GM21360 (cell line): ENCODE results near the gene NFKBIB.
"Not testable (repeated sequence)": the region's sequence is repeated elsewhere in the genome, so short reads cannot be mapped to it uniquely, and the experiment has no call there.

Experiments
- ATAC-seq: cut with Tn5 transposase; IDR thresholded peaks from one replicate; pipeline ENCODE4 v1.9.1; 2021; ENCODE audit warnings: mild to moderate bottlenecking, moderate library complexity; ENCODE audit not compliant: unreplicated experiment

NFKBIB gene

DNA sequence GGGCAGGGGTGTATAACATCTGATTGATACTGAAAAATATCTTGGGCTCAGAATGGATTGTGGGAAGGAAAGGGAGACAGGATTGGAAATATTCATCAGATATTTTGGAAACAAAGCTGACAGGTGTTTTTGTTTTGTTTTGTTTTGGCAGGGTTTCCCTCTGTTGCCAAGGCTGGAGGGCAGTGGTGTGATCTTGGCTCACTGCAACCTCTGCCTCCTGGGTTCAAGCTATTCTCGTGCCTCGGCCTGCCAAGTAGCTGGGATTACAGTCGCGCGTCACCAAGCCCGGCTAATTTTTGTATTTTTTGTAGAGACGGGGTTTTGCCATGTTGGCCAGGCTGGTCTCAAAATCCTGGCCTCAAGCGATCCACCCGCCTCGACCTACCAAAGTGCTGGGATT lies 26.4 kb upstream of the NFKBIB start:
- not testable (repeated sequence) for ATAC-seq

DNA sequence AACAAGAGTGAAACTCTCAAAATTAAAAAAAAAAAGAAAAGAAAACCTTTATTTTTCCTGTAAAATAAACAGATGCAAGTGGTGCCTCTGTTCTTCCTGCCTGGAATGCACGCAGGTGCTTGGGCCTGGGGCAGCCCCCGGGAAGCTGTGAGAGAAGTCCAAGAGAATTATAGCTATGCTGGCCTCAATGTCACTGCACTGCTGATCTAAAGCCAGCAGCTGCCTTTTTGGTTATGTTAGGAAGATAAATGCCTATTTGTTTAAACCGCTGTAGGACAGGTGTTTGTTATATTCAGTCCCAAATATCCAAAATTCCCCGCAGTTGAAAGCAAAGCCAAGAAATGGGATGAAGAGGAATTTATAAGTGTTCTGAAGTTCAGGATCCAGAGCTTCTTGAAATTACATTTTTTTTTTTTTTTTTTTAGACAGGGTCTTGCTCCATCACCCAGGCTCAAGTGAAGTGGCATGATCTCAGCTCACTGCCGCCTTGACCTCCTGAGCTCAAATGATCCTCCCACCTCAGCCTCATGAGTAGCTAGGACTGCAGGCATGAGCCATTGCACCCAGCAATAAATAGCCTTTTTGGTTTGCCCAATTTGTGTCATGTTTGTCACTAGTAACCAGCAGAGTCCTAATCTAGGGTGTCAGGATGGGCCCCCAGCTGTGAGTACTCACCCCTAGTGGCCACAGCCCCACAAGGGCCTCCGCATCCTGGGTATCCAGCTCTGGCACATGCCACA lies 23.9 kb upstream of the NFKBIB start:
- no peak for ATAC-seq

DNA sequence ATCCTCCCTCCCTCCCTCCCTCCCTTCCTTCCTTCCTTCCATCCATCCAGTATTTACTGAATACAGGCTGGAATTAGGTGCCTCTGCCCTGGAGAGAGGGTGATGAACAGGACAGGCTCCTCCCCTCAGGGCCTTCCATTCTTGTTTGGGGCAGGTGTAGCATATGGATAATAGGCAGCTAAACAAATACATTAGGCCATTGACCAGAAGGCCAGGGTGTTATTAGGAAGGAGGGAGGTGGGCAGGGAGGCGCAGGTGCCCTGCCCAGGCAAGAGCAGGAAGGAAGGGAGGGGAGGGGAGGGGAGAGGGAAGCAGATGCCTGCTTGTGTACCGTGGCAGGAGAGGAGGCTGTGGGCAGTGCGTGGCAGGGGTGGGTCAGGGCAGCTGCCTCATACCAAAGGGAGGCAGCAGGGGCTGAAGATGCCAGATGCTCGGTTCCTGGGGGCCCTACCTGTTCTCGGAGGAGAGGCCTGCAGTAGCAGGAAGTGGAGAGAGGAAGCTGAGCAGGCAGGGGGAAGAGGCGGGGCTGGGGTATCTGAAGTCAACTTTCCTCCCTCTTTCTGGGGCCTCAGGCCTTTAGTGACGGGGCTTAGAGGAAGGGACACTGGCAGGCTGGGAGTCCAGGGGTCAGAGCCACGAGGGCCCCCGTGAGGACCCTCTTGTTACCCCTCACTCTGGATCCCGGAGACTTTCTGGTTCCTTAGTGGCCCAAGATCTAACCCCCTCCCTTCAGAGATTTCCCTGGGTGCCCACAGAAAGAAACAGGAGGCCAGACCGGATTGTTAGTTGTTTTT lies 21.8 kb upstream of the NFKBIB start, which contains the start of gene RINL:
Gene RINL, minus strand, starts transcription at position 495 of the 794 bp plus-strand sequence. CDS start 1,533 bp downstream, outside the sequence.
- no peak for ATAC-seq

DNA sequence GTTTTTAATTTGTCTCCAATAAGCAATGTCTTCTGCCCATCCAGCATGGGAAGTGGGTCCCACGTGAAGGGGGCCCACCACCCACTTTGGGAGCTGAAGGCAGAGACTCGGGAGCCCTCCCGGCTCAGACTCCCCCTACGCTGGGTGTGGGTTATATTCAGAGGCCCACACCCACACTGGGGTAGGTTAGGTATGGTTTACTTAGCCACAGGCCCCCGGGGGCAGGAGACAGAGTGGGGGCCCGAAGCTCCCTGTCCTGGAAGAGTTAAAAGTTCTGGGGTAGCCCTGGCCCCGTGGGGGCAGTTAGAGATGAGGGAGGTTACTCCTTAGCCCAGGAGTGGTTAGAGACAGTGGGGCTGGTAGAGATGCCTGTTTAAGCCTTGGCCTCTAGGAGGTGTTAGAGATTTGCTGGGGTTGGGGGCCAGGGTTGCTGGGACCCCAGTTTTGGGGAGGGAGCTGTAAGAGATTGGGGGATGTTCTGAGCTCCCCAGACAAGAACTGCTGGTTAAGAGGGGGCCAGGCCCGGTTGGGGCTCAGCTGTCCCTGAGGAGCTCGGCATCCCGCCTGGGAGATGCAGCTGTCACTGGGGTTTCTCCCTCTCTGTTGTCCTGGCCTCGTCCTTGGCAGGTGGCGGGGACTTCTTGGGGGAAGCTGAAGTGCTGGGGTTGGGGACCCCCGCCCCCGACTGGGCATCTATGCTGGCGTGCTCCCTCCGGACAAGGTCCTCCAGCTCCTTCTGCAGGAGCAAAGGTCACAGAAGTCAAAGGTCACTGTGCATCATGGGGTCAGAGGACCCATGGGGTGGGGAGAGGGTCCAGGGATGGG lies 21.0 kb upstream of the NFKBIB start:
- ATAC-seq: no peak

DNA sequence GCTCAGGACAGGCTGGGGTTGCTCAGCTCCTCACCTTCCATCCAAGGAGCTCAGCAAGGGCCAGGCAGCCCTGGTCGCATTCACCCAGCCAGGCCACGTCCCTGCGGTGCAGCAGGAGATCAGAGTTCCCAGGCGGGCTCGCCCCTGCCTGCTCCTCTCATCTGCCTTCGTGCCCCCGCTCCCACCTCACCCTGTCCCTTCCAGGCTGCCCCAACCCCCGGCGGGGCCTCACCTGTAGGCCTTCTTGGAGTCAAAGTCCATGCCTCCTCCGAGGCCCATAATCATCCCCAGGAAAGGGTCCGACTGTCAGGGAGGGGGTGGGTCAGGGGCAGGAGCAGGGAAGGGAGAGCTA lies 20.4 kb upstream of the NFKBIB start:
- ATAC-seq: no peak

DNA sequence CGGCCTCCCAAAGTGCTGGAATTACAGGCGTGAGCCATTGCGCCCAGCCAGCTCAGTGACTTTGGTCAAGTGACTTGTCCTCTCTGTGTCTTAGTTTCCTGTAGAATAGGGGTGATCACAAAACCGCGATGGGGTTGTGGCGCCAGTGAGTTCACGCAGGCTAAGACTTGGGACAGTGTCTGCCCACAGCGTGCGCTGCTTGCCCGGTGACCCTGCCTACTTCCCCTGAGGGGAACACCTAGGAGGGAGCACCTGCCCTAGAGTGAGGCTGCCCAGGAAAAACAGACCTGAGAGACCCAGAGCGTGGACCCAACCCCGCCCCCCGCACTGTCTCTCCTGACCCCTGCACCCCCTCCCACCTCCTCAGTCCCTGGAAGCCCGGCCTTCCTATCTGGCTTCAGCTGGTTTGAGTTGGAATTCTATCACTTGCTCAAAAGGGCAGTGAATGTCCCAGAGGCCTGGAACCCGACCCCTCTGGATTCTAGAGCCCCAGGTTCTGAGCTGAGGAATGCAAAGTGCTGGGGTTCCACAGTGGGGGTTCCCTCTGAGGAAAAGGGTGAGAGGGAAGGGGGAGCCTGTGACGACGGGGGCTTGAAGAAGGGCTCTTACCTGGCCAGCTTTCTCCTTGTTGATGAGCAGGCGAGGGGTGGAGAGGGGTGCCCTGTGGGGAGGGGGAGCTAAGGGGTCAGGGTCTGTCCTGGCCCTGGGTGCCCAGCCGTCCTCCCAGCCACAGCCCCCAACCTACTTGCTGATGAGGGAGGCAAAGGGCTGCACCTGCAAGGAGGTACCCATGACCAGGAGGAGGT lies 19.5 kb upstream of the NFKBIB start:
- no peak for ATAC-seq

DNA sequence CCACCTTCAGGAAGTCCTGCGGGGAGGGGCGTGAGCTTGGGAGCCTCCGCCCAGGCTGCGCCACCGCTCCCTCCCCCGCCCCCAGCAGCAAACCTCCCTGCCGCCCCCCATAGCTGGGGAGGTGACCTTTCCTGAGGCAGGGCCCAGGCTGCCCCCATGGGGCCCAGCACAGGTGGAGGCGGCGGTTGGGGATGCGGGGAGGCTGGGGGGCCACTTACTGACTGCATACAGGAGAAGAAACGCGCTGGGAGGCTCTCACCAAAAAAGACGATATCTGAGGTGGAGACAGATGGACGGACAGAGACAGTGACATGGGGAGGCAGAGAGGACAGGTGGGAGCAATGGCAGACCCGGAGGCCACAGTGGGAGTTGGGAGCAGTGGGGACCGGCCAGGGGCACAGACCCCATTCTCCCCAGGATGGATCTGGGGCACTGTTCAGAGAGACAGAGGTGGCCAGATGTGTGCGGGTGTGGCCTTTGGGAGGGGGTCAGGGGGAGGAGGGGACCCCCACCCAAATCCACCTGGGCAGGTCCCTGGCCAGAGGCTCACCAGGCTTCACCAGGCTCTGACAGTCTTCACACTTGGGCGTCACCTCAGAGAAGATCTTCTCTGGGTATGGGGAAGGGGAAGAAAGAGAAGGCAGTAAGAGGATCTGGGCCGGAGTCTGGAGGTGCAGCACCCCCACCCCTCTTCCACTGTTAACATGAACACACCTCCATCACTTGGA lies 18.7 kb upstream of the NFKBIB start:
- ATAC-seq: no peak

DNA sequence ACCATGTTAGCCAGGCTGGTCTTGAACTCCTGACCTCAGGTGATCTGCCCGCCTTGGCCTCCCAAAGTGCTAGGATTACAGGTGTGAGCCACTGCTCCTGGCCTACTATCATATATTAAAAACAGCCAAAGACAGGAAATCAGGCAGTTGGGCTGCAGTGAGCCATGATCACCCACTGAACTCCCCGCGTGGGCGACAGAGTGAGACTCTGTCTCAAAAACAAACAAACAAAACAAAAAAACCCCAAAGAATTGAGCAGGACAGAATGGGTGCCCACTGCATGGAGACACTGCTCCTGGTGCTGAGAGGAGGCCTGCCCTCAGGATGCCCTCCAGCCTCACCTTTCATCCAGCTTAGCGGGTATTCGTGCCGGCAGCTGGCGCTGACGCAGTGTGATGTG lies 16.5 kb upstream of the NFKBIB start:
- no peak for ATAC-seq

DNA sequence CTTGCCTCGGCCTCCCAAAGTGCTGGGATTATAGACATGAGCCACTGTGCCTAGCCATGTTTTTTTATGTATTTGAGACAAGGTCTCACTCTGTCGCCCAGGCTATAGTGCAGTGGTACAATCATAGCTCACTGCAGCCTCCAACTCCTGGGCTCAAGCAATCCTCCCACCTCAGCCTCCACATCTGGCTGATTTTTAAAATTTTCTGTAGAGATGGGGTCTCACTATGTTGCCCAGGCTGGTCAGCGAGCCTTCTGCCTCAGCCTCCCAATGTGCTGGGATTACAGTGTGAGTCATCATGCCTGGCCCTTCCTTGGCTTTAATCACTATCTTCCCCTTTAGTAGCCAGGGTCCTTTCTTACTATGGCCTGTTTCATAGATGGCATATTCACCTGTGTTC lies 15.1 kb upstream of the NFKBIB start:
- not testable (repeated sequence) for ATAC-seq

DNA sequence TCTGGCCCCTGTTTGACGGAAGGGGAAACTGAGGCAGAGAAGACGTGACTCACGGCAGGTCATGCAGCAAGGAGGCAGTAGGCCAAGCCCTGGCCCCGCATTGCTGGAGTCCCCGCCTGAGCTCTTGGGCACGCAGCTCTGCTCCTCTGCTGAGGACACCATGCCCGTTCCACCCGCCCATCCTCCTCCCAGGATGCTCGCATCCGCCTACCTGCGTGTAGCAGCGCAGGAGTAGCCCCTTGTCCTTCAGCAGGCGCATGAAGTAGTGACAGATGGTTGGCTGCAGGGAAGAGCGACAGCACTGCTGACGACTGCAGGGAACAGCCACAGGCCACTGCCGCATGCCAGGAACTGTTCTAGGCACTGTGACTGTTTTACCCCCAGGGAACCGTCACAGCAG lies 10.9 kb upstream of the NFKBIB start:
- ATAC-seq: no peak

DNA sequence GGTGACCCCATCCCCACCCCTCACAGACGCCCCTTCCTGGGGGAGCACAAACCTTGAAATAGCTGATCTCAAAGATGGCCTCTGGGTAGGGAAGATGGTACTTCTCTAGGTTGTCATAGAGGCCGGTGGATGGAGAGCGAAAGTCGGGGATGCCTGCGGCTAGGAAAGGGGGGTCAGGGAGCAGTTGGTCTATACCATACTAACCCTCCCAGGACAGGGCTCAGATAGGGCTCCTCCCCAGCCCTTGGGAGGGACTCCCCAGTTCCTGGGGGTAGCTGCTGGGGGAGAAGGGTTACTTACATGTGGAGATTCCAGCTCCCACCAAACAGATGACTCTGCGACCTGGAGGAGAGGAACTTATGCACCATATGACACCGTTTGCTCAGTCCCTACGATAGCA lies 10.0 kb upstream of the NFKBIB start:
- no peak for ATAC-seq

DNA sequence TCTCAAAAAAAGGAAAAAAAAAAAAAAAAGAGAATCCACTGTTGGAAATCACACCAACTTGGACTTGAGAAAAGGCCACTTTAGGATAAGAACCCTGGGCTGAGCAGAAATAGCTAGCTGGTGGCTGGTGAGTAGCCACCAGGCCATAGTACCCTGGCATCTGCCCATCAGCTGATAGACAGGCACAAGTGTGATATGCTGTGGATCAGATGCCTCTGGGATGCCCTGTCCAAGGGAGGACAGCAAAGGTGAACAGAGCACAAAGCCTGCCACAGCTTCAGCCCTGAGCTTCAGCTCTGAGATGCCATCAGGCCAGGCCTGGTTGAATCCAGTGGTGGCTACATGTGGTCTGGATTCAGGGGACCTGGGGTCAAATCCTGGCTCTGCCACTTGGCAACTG lies 9.1 kb upstream of the NFKBIB start:
- no peak for ATAC-seq

DNA sequence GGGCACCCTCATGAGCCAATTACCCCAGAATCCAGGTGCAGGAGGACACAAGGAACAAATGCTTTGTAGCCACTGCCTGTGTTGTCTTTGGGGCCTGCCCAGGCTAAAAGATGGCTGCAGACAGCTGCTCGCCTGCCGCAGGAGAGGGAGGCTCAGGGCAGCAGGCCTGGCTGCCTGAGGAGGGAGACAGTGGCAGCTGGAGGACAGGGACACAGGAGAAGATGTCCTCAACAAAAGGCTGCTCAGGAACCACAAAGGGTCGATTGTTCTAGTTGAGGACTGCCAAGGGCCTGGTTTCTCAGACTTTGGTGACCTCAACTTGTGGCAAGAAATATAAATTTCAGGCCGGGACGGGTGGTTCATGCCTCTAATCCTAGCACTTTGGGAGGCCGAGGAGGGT lies 8.0 kb upstream of the NFKBIB start:
- no peak for ATAC-seq

DNA sequence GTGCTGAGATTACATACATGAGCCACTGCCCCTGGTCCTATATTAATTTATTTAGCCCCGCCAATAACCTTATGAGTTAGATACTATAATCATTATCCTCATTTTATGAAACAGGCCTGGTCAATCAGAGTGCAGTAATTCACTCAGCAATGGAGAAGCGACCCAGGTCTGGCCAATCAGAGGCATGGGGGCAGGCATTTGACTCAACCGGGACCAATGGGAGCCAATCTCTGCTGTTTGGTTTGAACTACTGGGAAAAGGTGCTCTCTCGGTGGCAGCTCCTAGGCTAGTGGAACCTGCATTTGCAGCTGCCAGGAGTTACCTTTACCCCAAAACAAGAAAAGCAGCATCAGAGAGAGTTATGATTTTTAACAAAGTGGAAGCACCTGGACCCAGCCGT lies 6.9 kb upstream of the NFKBIB start:
- no peak for ATAC-seq

DNA sequence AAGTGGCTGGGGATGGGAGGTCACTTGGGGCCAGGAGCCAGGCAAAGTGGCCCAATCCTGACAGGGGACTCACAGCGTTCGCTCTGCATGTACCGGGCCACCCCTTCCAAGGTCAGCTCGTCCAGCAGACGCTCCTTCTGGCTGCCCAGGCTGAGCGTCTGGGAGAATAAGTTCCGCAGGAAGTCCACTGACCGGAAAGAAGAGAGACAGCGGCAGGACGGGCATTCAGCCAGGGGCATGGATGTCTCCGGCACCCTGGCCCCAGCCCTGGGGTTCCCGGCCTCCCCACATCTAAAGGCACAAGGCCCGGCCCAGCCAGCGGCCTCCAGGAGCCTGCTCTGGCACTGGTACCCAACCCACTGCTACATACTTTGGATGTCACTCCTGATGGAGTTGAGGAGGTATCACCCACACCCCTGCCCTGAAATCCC lies 6.4 kb upstream of the NFKBIB start:
- no peak for ATAC-seq

DNA sequence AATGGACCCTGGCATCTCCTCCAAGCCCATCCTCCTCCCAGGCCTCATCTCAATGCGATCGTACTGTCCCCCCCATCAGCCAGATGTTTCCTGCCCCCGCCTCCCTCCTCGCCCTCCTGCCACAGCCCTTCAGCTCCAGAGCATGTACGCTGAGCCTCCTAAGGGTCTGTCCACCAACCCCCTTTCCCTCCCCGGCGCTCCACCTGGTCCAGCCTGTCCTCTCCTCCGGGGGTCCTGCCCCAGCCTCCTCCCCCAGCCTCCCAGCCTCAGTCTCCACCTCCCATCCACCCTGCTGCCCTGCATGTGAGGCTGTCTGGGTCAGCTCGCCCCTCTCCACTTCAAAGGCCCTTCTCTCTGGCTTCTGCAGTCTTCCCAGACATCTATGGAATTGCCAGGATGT lies 4.8 kb upstream of the NFKBIB start:
- ATAC-seq: no peak

DNA sequence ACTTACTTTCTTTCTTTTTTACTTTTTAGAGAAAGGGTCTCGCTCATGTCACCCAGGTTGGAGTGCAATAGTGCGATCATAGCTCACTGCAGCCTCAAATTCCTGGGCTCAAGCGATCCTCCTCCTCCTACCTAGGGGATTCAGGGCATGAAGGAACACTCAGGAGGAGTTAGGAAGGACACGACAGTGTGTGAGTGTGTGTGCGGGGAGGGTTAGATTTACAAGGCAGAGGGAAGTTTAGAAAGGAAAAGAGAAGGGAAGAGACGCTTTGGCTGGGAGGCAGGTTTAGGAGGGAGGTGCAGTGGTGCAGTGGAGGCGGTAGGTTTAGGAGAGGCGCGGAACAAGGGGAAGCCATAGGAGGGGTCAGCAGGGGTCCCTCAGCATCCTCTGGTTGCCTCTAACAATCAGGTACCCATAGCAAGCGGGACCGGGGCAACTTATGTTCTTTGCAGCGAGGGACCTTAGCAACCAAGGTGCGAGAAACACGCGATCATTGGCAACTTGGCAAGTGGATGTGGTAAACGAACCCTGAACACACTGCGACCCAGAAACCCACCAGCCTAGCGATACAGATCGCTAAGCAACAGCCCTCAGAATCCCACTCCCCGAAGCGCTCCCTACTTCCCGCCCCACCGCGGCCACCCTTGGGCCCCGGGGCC lies 852 bp upstream of the NFKBIB start:
- ATAC-seq: no peak

DNA sequence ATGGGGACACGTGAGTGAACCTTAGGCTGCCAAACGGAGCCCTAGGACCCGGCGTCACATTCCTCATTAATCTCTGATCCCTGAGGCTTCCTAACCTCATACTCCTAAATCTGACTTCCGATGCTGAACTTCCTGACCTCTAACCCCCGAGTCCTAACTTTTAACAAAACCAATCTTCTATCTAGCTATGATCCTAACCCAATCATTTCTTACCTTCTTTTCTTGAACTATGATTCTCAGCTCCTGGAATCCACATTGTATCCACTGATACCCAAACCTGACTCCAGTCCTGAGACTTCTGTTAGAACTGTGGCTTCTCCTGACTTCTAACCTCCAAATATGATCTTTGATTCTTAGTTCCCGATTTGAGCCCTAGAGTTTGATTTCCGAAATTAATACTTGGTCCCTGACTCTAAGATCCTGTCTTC lies 447 bp downstream of the NFKBIB start:
- ATAC-seq: no peak

DNA sequence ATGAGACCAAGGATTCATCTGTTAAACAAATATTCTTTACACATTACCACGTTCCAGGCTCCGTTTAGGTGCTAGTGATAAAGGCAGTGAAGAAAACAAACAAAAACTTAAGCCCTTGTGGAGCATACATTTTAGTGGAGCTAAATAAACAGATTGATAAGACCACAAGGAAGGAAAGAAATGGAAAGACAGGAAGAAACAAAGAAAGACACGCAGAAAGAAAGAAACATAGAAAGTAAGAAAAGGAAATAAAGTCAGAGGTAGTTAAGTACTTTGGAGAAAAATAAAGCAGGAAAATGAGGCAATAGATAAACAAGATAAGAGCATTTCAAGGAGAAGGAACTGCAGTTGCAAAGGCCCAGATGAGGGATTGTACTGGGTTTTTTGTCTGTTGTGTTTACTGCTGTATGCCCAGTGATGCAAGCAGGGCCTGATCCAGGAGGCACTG lies 998 bp downstream of the NFKBIB start:
- no peak for ATAC-seq
